Peyer's patch (tissue), 4 donors: ENCODE results near the gene CD72.
"Not testable (repeated sequence)": the region's sequence is repeated elsewhere in the genome, so short reads cannot be mapped to it uniquely, and the experiment has no call there.

ENCODE experiments used
- CTCF ChIP-seq, 6 experiments: fragments of 450-650 bp in 4 of 6; fragments of 200-600 bp in 2 of 6; sonication (generic) in 1 of 6; IDR thresholded peaks; one replicate each; pipeline ENCODE4 v1.5.1; 2017 to 2019; ENCODE audit warnings: antibody characterized with exemption in 6 of 6, mild to moderate bottlenecking in 3 of 6, moderate library complexity in 1 of 6
- POLR2A ChIP-seq, 2 donors: fragments of 450-650 bp; IDR thresholded peaks; one replicate each; pipeline ENCODE4 v1.5.1; 2017; ENCODE audit warnings: antibody characterized with exemption in 2 of 2, mild to moderate bottlenecking in 2 of 2, moderate library complexity in 2 of 2

DNA sequence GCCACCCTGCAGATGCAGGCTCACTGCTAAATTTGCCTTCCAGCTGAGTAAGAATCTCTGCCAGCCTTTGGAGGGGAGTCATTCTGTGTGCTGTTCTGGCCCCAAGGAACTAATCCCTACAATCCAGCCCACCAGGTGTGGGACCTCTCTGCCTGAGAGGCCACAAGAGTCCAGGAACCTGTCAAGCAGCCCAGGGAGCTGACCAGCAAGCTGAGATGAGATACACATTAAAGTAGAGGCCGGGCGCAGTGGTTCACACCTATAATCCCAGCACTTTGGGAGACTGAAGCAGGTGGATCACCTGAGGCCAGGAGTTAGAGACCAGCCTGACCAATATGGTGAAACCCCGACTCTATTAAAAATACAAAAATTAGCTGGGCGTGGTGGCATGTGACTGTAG lies 6.1 kb downstream of the CD72 start:
- not testable (repeated sequence) for TF ChIP-seq CTCF, POLR2A (IDR thresholded peaks at IDR 0.05)
